GM19397 (cell line): ENCODE results near the gene IFNL3.
"Not testable (repeated sequence)": the region's sequence is repeated elsewhere in the genome, so short reads cannot be mapped to it uniquely, and the experiment has no call there.

Source experiments
- ATAC-seq: cut with Tn5 transposase; IDR thresholded peaks from one replicate; pipeline ENCODE4 v1.9.1; 2021; ENCODE audit warnings: mild to moderate bottlenecking, moderate library complexity; ENCODE audit not compliant: unreplicated experiment

IFNL3 gene

DNA sequence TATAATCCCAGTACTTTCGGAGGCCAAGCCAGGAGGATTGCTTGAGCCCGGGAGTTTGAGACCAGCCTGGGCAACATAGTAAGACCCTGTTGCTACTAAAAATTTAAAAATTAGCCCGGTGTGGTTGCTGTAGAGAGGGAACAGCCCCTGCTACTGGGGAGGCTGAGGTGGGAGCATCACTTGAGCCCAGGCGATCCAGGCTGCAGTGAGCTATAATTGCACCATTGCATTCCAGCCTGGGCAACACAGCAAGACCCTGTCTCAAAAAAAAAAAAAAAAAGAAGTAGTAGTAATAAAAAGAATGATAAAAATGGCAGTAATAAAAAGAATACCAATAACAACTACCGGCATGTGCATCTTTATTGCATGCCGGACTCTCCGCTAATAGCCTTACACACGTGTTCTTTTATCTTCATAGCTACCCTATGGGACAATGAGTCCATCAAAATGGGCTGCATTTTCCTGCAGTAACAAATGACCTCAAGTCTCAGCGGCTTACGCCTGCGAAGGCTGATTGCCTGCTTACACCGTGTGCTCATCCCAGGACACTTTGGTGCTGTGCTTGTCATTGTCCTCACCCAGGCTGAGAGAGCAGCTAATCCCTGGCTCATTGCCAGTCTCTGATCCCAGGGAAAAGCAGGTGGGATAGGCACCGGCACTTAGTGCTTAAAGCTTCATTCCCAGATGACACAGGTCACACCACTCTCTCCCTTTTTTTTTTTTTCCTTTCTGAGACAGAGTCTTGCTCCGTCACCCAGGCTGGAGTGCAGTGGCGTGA lies 26.4 kb downstream of the IFNL3 start:
- ATAC-seq = no peak

DNA sequence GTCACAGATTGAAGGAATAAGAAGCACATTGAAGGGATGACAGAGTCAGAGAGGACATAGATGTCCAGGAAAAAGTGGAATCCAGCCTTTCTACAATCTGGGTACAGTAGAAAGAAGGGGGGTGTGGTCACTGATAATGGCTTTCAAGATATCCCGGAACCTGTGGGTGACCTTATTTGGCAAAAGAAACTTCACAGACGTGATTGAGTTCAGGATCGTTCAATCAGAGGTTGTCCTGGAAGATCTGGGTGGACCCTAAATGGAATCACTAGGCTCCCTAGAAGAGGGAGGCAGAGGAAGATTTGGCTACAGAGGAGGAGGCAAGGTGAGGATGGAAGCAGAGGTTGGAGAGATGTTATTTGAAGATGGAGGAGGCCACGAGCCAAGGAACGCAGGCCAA lies 27.7 kb downstream of the IFNL3 start:
- ATAC-seq = no peak

DNA sequence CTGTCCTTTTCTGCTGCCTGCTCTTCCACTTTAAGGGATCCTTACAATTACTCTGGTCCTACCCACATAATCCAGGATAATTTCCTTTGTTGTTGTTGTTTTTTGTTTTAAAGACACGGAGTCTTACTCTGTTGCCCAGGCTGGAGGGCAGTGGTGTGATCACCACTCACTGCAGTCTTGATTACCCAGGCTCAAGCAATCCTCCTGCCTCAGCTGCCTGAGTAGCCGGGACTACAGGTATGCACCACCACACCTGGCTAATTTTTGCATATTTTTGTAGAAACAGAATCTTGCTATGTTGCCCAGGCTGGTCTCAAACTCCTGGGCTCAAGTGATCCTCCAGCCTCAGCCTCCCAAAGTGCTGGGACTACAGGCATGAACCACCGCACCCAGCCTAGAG lies 29.5 kb downstream of the IFNL3 start:
- ATAC-seq = not testable (repeated sequence)

GRCh38 chr19:39212375-39212742 lies 32.4 kb downstream of the IFNL3 start:
- ATAC-seq = no peak

DNA sequence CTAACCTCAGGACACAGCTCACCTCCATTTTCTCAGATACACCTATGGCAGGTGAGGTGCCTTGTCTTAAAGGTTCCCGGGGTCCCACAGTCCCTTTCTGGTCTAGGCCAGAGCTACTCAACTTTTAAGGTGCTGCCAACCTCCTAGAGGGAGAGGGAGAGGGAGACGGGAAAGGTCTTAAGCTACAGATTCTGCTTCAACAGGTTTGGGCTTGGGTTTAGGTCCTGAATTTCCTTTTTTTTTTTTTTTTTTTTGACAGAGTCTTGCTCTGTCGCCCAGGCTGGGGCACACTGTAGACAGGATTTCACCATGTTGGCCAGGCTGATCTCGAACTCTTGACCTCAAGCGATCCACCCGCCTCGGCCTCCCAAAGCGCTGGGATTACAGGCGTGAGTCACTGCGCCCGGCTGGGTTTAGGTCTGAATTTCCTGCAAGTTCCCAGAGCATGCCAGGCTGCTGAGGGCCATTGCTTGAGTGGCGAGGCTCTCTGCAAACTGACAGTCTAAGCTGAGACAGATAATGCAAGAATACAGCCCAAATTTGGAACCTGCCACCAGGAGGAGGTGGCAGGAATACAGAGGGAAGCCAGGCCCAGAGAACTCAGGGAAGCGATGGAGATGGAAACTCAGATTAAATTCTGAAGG lies 33.0 kb downstream of the IFNL3 start:
- no peak for ATAC-seq

DNA sequence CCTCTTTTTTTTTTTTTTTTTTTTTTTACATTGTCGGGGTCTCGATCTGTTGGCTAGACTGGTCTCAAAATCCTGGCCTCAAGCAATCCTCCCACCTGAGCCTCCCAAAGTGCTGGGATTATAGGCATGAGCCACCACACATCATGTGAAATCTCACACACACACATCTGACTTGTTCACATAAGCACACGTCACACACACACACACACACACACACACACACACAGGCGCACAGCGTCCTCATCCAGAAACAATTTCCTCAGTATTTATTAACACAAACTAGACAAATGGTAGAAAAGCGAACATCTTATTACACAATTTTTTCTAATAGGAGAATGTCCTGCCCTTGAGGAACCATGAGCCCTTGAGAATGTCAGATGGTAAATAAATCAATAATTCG lies 35.6 kb downstream of the IFNL3 start:
- ATAC-seq = no peak

DNA sequence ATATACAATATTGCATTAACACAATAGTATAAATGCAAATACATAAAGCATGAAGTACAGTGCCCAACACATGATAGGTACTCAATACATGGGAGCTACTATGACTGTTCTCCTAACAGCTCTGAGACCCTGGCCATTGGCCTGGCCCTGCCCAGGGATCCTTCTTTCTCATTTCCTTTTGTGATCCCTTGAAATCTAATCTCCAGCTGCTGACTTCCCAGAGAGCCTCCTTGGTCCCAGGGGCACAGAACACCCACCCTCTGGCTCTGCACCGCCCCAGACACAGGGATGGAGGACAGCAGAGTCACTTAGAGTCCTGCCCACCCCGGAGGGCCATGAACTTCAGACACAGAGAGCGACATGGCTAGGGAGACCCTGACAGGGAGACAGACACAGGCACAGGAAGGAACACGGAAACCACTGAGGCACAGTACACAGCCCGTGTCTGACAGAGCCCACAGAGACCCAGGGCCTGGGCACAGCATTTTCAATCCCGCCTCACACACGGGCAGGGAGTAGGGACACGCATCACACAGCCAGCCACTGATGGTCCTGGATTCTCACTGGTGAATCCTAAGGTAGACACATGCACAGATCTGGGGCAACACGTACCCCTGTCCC lies 36.5 kb downstream of the IFNL3 start:
- no peak for ATAC-seq

DNA sequence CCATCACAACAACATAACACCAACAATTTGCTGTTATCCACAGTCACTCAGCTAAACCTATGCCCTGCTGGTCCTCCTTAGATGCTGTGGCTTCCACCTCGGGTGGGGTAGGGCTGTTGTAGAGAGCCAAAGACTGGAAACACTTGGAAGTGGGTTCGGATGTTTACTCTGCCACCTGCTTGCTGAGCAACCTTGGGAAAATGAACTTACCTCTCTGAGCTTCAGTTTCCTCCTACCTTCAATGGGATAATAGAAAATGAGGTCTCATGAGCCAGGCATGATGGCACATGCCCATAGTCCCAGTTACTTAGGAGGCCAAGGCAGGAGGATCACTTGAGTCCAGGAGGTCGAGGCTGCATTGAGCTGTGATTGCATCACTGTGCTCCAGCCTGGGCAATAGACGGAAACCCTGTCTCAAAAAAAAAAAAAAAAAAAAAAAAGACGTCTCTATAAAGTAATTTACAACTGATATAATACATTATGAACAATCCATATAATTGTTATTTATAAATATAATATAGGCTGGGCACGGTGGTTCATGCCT lies 37.4 kb downstream of the IFNL3 start:
- ATAC-seq = no peak

GRCh38 chr19:39206122-39206521 lies 38.7 kb downstream of the IFNL3 start:
- no peak for ATAC-seq

GRCh38 chr19:39205449-39205764 lies 39.4 kb downstream of the IFNL3 start:
- ATAC-seq = no peak

GRCh38 chr19:39203372-39204341 lies 41.1 kb downstream of the IFNL3 start, which contains the start of gene SYCN:
SYCN (minus strand) TSS chr19:39204263; CDS start chr19:39204254, 9 bp downstream.
- ATAC-seq = no peak

- ATAC-seq = no peak
These were observed 41.8 kb downstream of the IFNL3 start for GRCh38 chr19:39202998-39203355.

DNA sequence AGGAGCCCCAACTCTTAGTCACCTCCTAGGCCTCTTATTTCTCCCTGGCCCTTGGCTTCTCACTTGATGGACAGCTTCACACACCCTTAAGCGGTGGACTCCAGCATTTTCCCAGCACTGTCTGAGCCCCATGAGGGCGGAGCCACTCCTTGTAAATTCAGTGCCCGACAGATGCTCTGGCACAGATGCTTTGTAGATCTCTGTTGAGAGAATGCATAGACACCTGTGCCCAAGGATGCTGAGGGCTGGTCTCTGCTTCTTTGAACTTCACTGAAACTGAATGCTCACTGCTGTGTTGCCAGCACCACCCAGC lies 44.0 kb downstream of the IFNL3 start:
- no peak for ATAC-seq

- no peak for ATAC-seq
These were observed 44.6 kb downstream of the IFNL3 start for GRCh38 chr19:39200066-39200802.

- no peak for ATAC-seq
These were observed 45.8 kb downstream of the IFNL3 start for GRCh38 chr19:39199025-39199424.

GRCh38 chr19:39197808-39198207 lies 47.0 kb downstream of the IFNL3 start:
- ATAC-seq = no peak

GRCh38 chr19:39196860-39197562 lies 47.8 kb downstream of the IFNL3 start, which contains the start of gene NCCRP1:
NCCRP1 (plus strand) TSS chr19:39196964; CDS start chr19:39196983, 19 bp downstream.
- no peak for ATAC-seq

- ATAC-seq = no peak
These were observed 48.5 kb downstream of the IFNL3 start for GRCh38 chr19:39196320-39196719.

DNA sequence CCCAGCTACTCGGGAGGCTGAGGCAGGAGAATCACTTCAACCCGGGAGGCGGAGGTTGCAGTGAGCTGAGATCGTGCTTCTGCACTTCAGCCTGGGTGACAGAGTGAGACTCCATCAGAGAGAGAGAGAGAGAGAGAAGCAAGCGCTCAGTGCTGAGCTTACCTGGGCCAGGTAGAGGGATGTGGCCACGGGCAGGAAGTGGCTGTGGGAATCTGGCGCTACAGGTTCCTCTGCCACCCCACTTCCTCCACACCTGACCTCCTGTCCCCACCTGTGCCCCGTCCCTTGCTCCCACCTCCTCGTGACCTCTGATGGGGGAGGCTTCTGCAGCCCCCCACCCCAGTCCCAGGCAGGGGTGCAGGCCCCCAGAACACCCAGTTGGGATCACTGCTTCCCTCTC lies 49.1 kb downstream of the IFNL3 start:
- no peak for ATAC-seq
